Osteoblast (primary cell): ENCODE data around the gene GNPTAB. TPM values are rescaled to one million over a fixed set of nuclear protein-coding genes. Genes with fewer than 3 reads are reported as not detected.
"Not testable (repeated sequence)": the region's sequence is repeated elsewhere in the genome, so short reads cannot be mapped to it uniquely, and the experiment has no call there.

Experiments used
- DNase-seq: peaks from one replicate; pipeline ENCODE4 v3.0.0; 2011; ENCODE audit warnings: low spot score, mixed read lengths; ENCODE audit not compliant: insufficient read length; ENCODE audit errors: missing footprints
- H2AFZ ChIP-seq: 2 replicates; pipeline ENCODE4 v1.6.0; 2011; ENCODE audit warnings: mild to moderate bottlenecking, low read length
- H3K27ac ChIP-seq: 2 replicates; pipeline ENCODE4 v1.5.1; 2011; ENCODE audit warnings: mild to moderate bottlenecking, low read depth, low read length, moderate library complexity
- H3K27me3 ChIP-seq: 2 replicates; pipeline ENCODE4 v1.6.0; 2012; ENCODE audit warnings: mild to moderate bottlenecking, control low read depth, inconsistent platforms, low read length, moderate library complexity; ENCODE audit not compliant: insufficient read depth
- H3K36me3 ChIP-seq: 2 replicates; pipeline ENCODE4 v1.5.1; 2011; ENCODE audit warnings: mild to moderate bottlenecking, low read length, control low read depth, moderate library complexity; ENCODE audit not compliant: insufficient read depth
- H3K4me1 ChIP-seq: 2 replicates; pipeline ENCODE4 v1.5.1; 2011; ENCODE audit warnings: mild to moderate bottlenecking, low read length, control low read depth, moderate library complexity; ENCODE audit not compliant: insufficient read depth
- H3K4me2 ChIP-seq: 2 replicates; pipeline ENCODE4 v1.6.0; 2011; ENCODE audit warnings: mild to moderate bottlenecking, low read length; ENCODE audit not compliant: insufficient read depth
- H3K4me3 ChIP-seq: fragments of 200-600 bp; sonication (generic); 3 replicates; pipeline ENCODE4 v1.5.1; 2012; ENCODE audit warnings: mild to moderate bottlenecking, low read length, inconsistent platforms; ENCODE audit not compliant: insufficient read depth
- H3K79me2 ChIP-seq: 2 replicates; pipeline ENCODE4 v1.6.0; 2012; ENCODE audit warnings: mild to moderate bottlenecking, low read length, control low read depth, inconsistent platforms; ENCODE audit not compliant: insufficient read depth
- H3K9me3 ChIP-seq: 2 replicates; pipeline ENCODE4 v1.5.1; 2011; ENCODE audit warnings: low read depth, low read length, control low read depth
- H4K20me1 ChIP-seq: 2 replicates; pipeline ENCODE4 v1.6.0; 2012; ENCODE audit warnings: mild to moderate bottlenecking, low read length, control low read depth; ENCODE audit not compliant: insufficient read depth
- CTCF ChIP-seq: IDR thresholded peaks from 2 replicates; pipeline ENCODE4 v1.5.1; 2011; ENCODE audit warnings: mild to moderate bottlenecking, low read depth, low read length, moderate library complexity; ENCODE audit errors: extremely low read depth
- total RNA-seq: library from RNA; depleted of rRNA; stranded (reverse); fragments of >200 nt; gene quantifications from 2 replicates; pipeline ENCODE4 v1.2.3, GENCODE V29; 2012

GNPTAB gene
- total RNA-seq, 1 donor, result 93.0 TPM

DNA sequence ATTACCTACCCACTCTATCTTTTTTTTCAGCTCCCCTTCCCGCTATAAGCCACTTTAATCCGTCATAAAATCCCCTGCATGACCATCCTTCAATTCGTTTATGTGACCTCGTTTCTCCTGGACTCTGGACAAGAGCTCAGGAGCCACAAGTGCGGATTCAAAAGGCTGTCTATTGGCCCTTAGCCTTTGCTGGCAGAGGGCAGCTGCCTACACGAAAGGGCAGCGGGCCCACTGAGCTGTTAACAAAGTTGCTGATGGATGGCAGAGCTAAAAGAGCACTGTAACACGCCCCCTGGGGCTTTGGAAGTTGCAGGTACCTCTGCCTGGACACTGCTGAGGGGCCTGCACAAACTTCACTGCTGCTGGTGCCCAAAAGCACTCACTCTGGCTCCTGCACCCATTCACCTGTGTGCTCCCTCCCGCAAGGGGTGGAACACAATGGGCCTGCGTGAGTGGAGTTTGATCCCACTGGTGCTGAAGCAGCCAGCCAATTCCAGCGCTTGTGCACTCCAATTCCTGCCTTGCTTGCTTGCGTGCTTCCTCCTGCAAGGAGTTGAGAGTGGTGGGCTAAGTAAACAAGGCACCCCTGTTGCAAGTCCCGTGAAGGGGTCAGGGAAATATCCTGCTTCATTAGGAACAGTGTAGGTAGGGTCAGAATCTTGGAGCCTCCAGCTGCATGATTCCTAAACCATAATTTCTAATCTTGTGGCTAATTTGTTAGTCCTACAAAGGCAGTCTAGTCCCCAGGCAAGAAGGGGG, 36.0 kb upstream of the GNPTAB start:
- no peak overlapping the region for H3K4me2 ChIP-seq
- H3K27ac ChIP-seq, result no peak overlapping the region
- H2AFZ ChIP-seq, result peak overlapping the region; percentile 66
- DNase-seq, result no peak
- no peak overlapping the region for H3K4me3 ChIP-seq
- H3K4me1 ChIP-seq, result no peaks in the 10 kb centered on the region
- TF ChIP-seq CTCF, result no peak
- H3K27me3 ChIP-seq, result no peaks in the 10 kb centered on the region
- no peaks in the 10 kb centered on the region for H3K79me2 ChIP-seq
- no peaks in the 10 kb centered on the region for H3K36me3 ChIP-seq
- no peaks in the 10 kb centered on the region for H3K9me3 ChIP-seq
- H4K20me1 ChIP-seq, result no peaks in the 10 kb centered on the region

DNA sequence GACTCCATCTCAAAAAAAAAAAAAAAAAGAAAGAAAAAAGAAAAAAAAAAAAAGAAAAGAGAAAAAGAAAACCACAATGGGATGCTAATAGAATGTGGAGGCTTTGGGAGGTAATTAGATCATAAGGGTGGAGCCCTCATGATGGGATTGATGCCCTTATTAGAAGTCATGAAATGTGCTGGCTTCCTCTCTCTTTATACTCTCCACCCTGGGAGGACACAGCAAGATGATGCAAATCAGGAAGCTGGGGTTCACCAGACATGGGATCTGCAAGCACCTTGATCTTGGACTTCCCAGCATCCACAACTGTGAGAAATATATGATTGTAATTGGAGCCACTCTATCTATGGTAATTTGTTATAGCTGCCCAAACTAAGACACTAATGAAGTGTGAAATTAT, 33.2 kb upstream of the GNPTAB start:
- Histone ChIP-seq H2AFZ (no peak overlapping the region), H3K27ac (no peak overlapping the region), H3K9me3 (no peaks in the 10 kb centered on the region), H3K27me3 (no peaks in the 10 kb centered on the region), H3K4me3 (no peak overlapping the region), H3K36me3 (no peaks in the 10 kb centered on the region), H3K4me1 (peaks cover 9% of the 10 kb centered on the region), H3K4me2 (no peak overlapping the region), H4K20me1 (no peaks in the 10 kb centered on the region), H3K79me2 (no peaks in the 10 kb centered on the region)
- DNase-seq, result no peak
- TF ChIP-seq CTCF, result no peak

DNA sequence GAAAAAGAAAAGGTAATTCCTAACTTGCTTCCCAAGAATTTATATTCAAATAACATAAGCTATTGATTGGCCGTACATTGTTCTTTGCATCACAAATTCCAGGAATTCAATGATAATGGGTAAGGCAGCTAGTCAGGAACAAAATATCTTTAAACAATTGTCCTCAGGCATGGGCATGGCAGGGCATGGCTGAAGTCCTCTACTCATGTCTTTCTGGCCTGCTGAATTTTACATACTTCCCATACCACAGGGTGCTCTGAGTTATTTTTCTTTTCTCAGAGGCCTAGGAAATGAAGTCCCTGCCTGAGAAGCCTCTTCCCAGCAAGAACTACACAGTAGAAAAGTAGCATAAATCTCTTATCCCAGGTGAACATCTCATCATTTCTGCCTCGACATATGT, 31.5 kb upstream of the GNPTAB start:
- TF ChIP-seq CTCF, result no peak
- Histone ChIP-seq H3K79me2 (no peaks in the 10 kb centered on the region), H3K36me3 (no peaks in the 10 kb centered on the region), H4K20me1 (no peaks in the 10 kb centered on the region), H3K4me3 (no peak overlapping the region), H3K27me3 (no peaks in the 10 kb centered on the region), H3K27ac (no peak overlapping the region), H2AFZ (peak overlapping the region; percentile 76), H3K4me1 (peaks cover 18% of the 10 kb centered on the region), H3K4me2 (no peak overlapping the region), H3K9me3 (no peaks in the 10 kb centered on the region)
- DNase-seq, result no peak

- H3K9me3 ChIP-seq, H3K4me3 ChIP-seq, H3K27ac ChIP-seq, H4K20me1 ChIP-seq, H3K79me2 ChIP-seq, H3K27me3 ChIP-seq, H3K4me2 ChIP-seq, DNase-seq, H2AFZ ChIP-seq, H3K36me3 ChIP-seq: not testable (repeated sequence)
- H3K4me1 ChIP-seq, result peaks cover 23% of the 10 kb centered on the region
Observed at GRCh38 chr12:101861688-101862087, 30.9 kb upstream of the GNPTAB start.
